Astrocyte (in vitro differentiated cells and primary cell): ENCODE measurements around the gene DGKZ.

Experiments
- CTCF ChIP-seq: IDR thresholded peaks from 2 replicates; pipeline ENCODE4 v1.5.1; 2011; ENCODE audit warnings: low read depth, mild to moderate bottlenecking, inconsistent platforms, low read length, moderate library complexity; ENCODE audit not compliant: insufficient read depth
- EZH2 ChIP-seq: IDR thresholded peaks from 2 replicates; pipeline ENCODE4 v1.6.1; 2012; ENCODE audit warnings: mild to moderate bottlenecking, low read length, inconsistent platforms; ENCODE audit not compliant: insufficient read depth

- TF ChIP-seq CTCF (no peak), EZH2 (no peak)
These were observed 20.6 kb downstream of the DGKZ start for GRCh38 chr11:46367916-46368267.
